Stimulated activated CD4-positive, alpha-beta T cell treated with anti-CD3 and anti-CD28 coated beads, Interleukin-12 subunit alpha, Interleukin-12 subunit beta, amount 100 ng/mL, for 48 hours (primary cell): ENCODE results near the gene NSUN7.
"Not testable (repeated sequence)": the region's sequence is repeated elsewhere in the genome, so short reads cannot be mapped to it uniquely, and the experiment has no call there.

Experiments
- DNase-seq, 3 donors: peaks; one replicate each; pipeline ENCODE4 v3.0.0-alpha.2; 2020; ENCODE audit warnings: low read depth in 2 of 3, low spot score in 1 of 3

The NSUN7 gene

DNA sequence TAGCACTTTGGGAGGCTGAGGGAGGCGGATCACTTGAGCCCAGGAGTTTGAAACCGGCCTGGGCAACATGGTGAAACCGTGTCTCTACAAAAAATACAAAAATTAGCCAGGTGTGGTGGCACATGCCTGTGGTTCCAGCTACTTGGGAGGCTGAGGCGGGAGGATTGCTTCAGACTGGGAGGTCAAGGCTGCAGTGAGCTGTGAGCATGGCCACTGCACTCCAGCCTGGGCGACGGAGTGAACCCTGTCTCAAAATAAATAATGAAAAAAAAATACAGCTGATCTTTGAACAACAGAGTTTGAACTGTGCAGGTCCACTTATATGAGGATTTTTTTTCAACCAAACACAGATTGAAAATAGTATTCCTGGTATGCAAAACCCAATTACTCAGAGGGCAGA lies 67.4 kb downstream of the NSUN7 start:
- DNase-seq, result not testable (repeated sequence)

- no peak for DNase-seq
These were observed 70.3 kb downstream of the NSUN7 start for GRCh38 chr4:40820101-40820500.

DNA sequence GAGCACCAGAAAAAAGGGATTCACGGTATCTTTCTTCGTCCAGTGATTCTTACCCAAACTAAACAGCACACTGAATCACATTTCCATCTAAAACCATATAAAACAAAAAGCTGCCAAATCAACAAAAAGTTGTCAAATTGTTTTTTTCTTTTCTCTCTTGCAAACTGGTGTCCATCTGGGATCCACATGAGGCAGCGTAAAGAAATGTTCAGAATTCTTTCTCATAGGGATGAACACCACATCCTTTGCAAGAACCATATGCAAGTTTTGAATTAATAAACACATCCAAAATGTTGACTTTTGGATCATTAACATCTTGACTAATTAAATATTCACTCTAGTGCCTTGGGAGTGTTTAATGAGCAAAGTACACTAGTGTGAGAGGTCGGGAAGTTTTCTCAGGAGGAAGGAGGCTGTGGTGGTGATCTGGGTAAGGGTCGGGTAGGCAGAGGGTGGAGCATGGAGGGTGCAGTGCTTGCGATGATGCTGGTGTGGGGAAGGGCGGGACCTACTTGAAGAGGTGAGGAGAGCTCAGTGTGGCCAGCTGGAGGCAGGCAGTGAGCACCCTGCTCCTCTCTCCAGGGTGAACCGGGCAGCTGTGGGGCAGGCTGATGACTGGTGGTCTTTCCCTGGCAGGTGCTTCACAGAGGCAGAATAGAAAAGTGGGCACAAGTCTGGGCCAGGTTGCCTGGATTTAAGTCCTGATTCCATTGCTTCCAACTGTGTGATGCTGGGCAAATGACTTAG lies 72.8 kb downstream of the NSUN7 start:
- no peak for DNase-seq

DNA sequence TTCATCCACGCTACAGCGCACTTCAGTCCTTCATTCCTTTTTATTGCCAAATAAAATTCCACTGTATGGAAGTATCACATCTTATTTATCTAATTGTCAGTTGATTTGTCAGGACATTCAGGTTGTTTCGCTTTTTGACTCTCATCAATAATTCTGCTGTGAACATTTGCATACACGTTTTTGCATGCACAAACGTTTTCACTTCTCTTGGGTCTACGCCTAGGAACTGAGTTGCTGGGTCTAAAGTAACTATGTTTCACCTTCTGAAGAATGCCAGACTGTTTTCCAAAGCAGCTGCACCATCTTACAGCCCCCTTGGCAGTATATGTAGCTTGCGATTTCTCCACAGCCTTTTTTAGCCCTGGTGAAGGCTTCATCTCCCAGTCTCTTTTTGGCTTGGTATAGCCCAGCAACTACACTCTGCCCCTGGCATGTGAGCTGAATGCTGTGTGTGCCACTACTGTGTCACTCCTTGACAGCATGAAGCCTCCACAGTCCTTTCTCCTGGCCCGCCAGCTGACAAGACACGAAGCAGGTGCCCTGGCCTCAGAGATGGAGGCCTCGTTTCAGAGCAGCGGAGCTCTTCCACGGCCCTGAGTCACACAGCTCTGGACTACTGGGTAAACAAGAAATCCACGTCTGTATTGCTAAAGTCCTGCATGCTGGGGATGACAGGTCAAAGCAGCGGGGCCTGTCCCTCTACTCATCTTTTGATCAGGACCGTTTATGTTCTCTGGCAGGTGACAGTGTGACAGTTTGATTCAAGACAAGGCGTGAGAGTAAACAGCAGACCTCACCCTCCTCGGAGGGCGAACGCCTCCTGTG lies 75.5 kb downstream of the NSUN7 start:
- DNase-seq, result no peak

- DNase-seq, result no peak
These were observed 77.1 kb downstream of the NSUN7 start for GRCh38 chr4:40826821-40827220.

GRCh38 chr4:40827758-40828157 lies 78.0 kb downstream of the NSUN7 start:
- no peak for DNase-seq

- DNase-seq, result no peak
These were observed 78.9 kb downstream of the NSUN7 start for GRCh38 chr4:40828661-40829060.

GRCh38 chr4:40829586-40829985 lies 79.8 kb downstream of the NSUN7 start:
- no peak for DNase-seq

DNA sequence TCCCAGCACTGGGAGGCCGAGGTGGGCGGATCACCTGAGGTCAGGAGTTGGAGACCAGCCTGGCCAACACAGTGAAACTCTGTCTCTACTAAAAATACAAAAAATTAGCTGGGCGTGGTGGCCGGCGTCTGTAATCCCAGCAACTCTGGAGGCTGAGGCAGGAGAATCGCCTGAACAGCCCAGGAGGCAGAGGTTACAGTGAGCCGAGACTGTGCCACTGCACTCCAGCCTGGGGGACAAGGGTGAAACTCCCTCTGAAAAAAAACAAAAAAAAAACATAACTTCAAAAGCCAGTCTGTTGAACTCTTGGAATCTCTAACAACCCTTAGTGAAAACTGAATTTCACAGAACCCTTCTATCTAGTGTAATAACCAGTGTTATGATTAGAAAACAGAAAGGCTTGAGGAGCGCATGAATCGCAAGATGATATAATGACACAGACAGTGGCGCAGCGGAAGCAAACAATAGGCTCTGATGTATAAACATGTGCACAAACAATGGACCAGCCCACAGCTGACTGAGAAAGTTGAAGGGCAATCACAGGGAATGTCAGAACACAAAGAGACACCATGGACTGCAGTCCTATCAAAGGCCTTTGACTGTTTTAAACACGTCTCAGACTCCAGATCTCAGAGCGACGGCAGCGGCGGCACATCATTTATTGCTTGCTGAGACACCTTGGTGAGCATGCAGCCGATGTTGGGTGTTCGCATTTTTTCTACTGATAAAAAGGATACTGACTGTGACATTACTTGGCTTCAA lies 81.6 kb downstream of the NSUN7 start:
- DNase-seq, result no peak

GRCh38 chr4:40832175-40832574 lies 82.4 kb downstream of the NSUN7 start:
- DNase-seq, result no peak

- no peak for DNase-seq
These were observed 83.5 kb downstream of the NSUN7 start for GRCh38 chr4:40833212-40833611.

DNA sequence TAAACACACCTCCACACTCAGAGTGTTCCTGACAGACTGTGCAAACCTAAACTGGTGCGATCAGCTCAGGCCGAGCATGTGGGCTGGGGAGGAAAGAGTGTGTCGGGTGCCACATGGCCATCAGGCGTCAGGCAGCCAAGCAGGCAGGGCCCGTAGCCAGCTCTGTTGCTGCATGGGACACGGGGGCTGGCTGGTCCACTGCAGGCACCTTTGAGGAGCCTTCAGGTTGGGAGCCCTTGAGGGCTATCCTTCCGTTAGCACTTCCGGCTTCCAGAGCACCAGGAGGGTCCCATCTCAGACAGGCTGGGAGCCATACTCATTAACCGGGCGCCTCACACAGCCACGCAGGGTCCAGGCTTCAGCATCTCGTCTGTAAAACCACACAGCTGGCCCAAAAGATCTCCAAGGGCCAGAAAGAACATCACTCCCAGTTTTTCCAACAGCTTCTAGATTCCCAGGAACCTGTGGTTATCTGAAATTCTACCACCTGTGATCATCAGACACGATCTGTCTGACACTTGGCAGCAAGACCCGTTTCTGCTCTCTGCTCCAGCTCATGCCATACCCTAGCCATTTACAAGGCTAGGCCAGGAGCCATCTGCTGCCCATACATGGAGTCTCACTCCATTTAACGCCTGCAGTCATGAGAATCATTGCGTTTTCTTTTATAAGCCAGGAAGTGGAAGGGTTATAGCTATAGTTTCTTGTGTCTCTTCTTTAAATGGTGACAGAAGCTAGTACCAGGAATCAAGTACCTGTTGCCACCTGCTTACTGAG lies 87.5 kb downstream of the NSUN7 start:
- no peak for DNase-seq

DNA sequence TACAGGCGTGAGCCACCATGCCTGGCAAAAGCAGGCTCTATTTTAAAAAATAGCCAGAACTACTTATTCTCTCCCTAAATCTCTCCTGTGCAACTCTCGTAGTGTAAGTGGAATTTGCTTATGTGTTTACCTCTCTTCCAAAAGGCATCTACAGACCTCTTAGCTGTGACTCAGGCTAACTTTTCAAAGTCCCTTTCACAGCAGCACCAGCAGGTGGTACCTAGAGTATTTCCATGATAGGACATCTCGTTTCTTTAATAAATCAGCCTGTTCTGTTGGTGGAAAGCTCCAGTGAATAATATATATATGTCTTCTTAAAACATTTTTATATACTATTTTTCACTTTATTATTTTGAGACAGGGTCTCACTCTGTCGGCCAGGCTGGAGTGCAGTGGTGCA lies 89.0 kb downstream of the NSUN7 start:
- DNase-seq, result no peak

DNA sequence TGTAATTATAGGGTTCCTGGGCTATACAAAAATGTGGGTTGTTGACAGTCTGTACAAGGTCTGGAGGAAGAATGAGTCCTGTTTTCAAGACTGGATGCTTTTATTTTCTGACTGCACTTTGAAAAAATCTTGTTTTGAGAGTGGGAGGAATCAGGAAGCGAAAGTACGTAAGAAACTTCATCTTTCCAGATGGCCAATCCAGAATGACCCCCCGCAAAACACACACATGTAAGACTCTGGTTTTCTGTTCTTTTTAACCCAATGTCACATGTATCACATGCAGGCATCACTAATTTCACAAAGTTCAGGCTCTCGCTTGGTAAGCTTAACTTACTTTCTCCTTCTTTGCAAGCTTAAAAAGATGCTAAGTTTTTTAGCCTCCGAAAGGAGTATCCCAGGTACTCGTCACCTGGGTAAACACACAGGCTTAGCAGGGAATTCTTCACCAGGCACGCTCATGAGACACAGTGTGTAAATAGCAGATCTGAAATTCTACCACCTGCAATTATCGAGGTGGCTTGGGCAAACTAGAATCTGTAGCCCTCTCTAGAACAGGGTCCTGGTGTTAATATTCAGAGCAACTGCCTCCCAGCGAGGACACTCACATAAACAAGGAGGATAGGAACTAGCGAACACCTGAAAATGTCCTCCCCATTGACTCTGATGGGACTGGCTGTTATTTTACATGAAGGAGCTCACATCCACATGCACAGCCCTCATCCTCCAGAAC lies 90.7 kb downstream of the NSUN7 start:
- no peak for DNase-seq

DNA sequence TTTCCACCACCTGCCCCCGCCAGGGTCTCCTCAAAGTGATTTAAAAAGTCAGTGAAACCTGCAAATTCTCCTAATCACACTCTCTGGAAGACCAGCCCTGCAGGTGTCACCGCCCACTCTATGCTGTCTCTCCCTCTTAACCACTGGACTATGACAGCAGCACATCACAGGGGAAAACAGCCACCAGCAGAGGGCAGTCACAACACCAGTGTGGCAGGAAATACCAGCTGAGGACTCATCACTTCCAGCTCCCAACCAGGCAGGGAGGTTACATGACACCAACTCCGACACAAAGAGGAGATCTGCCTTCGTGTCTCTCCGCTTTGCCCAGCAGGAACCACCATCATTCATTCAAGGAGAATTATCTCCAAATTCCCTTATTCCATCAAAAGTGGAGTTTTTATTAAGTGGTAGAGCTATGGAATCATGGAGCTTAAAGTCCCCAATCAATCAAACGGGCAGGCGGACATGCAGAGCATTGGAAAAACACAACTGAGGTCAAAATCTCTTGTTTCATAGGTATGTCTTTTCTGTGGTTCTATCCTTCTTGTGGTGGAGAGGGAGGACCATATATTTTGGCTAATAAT lies 91.3 kb downstream of the NSUN7 start:
- DNase-seq, result peak; percentile 77 to 90 (median 79)

GRCh38 chr4:40842318-40842717 lies 92.6 kb downstream of the NSUN7 start:
- no peak for DNase-seq

DNA sequence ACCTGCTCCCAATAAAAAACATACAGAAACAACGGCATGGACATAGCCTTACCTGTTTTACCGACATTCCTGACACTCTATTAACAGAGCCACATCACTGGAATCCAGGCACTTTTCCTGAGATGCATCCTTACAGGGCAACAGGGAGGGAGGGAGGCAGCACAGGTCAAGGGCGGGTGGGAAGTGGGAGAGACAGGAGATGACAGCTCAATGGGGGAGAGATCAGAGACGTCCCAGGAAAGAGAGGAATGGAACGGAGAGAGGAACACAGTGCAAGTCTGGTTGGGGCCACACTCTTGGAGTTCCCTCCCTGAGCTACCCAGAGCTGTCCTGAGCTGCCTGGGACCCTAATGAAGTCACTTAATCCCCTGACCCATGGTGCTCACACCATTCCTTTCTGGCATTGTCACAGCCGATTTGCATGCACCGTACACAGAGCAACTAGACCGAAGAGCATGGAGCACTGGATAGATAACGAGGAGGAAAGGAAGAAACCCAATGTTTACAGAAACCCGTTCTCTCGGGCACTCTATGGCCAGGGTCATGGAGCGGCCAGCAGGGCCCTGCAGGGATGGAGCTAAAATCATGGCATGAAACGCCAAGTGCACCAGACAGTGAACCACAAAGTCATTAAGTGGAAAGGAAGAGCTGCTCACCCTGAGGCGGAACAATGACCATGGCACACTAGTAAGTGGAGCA lies 93.1 kb downstream of the NSUN7 start:
- no peak for DNase-seq

- DNase-seq, result peak in 1 of 3 donors; percentile 32
These were observed 93.9 kb downstream of the NSUN7 start for GRCh38 chr4:40843696-40844095.

DNA sequence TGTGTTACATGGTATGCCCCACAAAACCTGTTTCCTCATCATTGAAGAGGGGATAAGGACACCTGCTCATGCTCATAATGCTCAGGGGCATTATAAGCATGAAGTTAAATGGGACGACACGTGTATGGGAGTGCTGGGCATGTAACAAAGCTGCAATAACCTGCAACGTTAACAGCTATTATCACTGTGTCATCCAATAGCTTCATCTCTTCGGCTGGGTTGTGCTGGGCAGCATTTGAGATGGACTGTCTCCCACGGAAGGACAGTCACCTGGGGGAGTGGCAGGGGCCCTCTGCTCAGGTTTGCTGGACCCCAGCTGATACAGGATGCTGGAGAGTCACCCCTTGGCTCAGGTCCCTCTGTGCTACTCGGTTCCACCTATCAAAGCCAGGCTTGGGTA lies 94.5 kb downstream of the NSUN7 start:
- no peak for DNase-seq
